ENCODE data around the gene IDE. TPM values are rescaled to one million over a fixed set of nuclear protein-coding genes. Genes with fewer than 3 reads are reported as not detected.

The IDE gene
- total and polyA plus RNA-seq, 2 experiments from 2014 or later: 18.6 to 26.4 TPM

GRCh38 chr10:92421550-92421949, 152.3 kb downstream of the IDE start:
- Histone ChIP-seq H3K9me3 (ENCODE audit: low read depth) (no peaks in the 10 kb centered on the region), H3K4me3 (no peak overlapping the region), H3K4me2 (ENCODE audit: unreplicated experiment) (no peak overlapping the region), H3K36me3 (ENCODE audit: low read depth) (no peaks in the 10 kb centered on the region), H3K9me2 (ENCODE audit: insufficient read depth) (no peaks in the 10 kb centered on the region), H3K27me3 (replicated peaks; ENCODE audit: insufficient read depth) (peaks cover 6% of the 10 kb centered on the region; the same call in 1 of the 2 replicates), H3K9ac (no peak overlapping the region), H3F3A (ENCODE audit: insufficient read depth) (no peaks in the 10 kb centered on the region), H2AFZ (no peak overlapping the region), H4K20me1 (ENCODE audit: insufficient read depth) (no peaks in the 10 kb centered on the region), H3K4me1 (ENCODE audit: insufficient read depth) (no peaks in the 10 kb centered on the region), H3K79me2 (ENCODE audit: insufficient read depth) (no peaks in the 10 kb centered on the region), H3K27ac (no peak overlapping the region)
- TF ChIP-seq EZH2phosphoT487 (IDR thresholded peaks at IDR 0.05; ENCODE audit: insufficient read depth, low read depth) (no peak), EZH2 (IDR thresholded peaks at IDR 0.05; ENCODE audit: insufficient read depth, poor library complexity, severe bottlenecking) (no peak)
- in situ Hi-C loops (cut with MboI): no loop called here
- no peak for DNase-seq

GRCh38 chr10:92420546-92421275, 153.2 kb downstream of the IDE start:
- TF ChIP-seq EZH2phosphoT487 (IDR thresholded peaks at IDR 0.05; ENCODE audit: insufficient read depth, low read depth) (no peak), EZH2 (IDR thresholded peaks at IDR 0.05; ENCODE audit: insufficient read depth, poor library complexity, severe bottlenecking) (no peak)
- WGBS, 2 experiments (ENCODE audit: low coverage in 1 of 2, low lambda C conversion rate in 2 of 2, missing lambda C conversion rate in 2 of 2): 19% methylated on average over 46 of the region's 46 CpGs
- H3K79me2 ChIP-seq (ENCODE audit: insufficient read depth): no peaks in the 10 kb centered on the region
- no peaks in the 10 kb centered on the region for H3K36me3 ChIP-seq (ENCODE audit: low read depth)
- H3K27ac ChIP-seq: no peak overlapping the region
- H3K4me3 ChIP-seq: peak overlapping the region; percentile 62
- H2AFZ ChIP-seq: peak overlapping the region; percentile 57
- no peaks in the 10 kb centered on the region for H4K20me1 ChIP-seq (ENCODE audit: insufficient read depth)
- no peak overlapping the region for H3K9ac ChIP-seq
- H3F3A ChIP-seq (ENCODE audit: insufficient read depth): no peaks in the 10 kb centered on the region
- H3K9me3 ChIP-seq (ENCODE audit: low read depth): no peaks in the 10 kb centered on the region
- peaks cover 6% of the 10 kb centered on the region; the same call in 1 of the 2 replicates for H3K27me3 ChIP-seq (replicated peaks; ENCODE audit: insufficient read depth)
- H3K4me2 ChIP-seq (ENCODE audit: unreplicated experiment): peak overlapping the region; percentile 73
- in situ Hi-C loops (cut with MboI): no loop called here
- DNase-seq: peak; percentile 28
- H3K4me1 ChIP-seq (ENCODE audit: insufficient read depth): no peaks in the 10 kb centered on the region
- H3K9me2 ChIP-seq (ENCODE audit: insufficient read depth): no peaks in the 10 kb centered on the region

- no peaks in the 10 kb centered on the region for H3K79me2 ChIP-seq (ENCODE audit: insufficient read depth)
- no peak for TF ChIP-seq EZH2 (IDR thresholded peaks at IDR 0.05; ENCODE audit: insufficient read depth, poor library complexity, severe bottlenecking)
- TF ChIP-seq EZH2phosphoT487 (IDR thresholded peaks at IDR 0.05; ENCODE audit: insufficient read depth, low read depth): no peak
- no peaks in the 10 kb centered on the region for H4K20me1 ChIP-seq (ENCODE audit: insufficient read depth)
- H3K36me3 ChIP-seq (ENCODE audit: low read depth): no peaks in the 10 kb centered on the region
- H3K27me3 ChIP-seq (replicated peaks; ENCODE audit: insufficient read depth): peaks cover 6% of the 10 kb centered on the region; the same call in 1 of the 2 replicates
- no peak overlapping the region for H3K27ac ChIP-seq
- no peaks in the 10 kb centered on the region for H3F3A ChIP-seq (ENCODE audit: insufficient read depth)
- peak overlapping the region; percentile 73 for H3K4me2 ChIP-seq (ENCODE audit: unreplicated experiment)
- H3K4me1 ChIP-seq (ENCODE audit: insufficient read depth): no peaks in the 10 kb centered on the region
- no peak overlapping the region for H3K9ac ChIP-seq
- DNase-seq: peak; percentile 65
- 34 to 37% methylated on average over 23 to 34 of the region's 34 CpGs for WGBS, 2 experiments (ENCODE audit: low coverage in 1 of 2, low lambda C conversion rate in 2 of 2, missing lambda C conversion rate in 2 of 2)
- H3K9me2 ChIP-seq (ENCODE audit: insufficient read depth): no peaks in the 10 kb centered on the region
- H3K4me3 ChIP-seq: peak overlapping the region; percentile 62
- H3K9me3 ChIP-seq (ENCODE audit: low read depth): no peaks in the 10 kb centered on the region
- in situ Hi-C loops (cut with MboI): no loop called here
- H2AFZ ChIP-seq: peak overlapping the region; percentile 57
Observed at GRCh38 chr10:92419740-92420545, 153.9 kb downstream of the IDE start.

- H3K9me2 ChIP-seq (ENCODE audit: insufficient read depth): no peaks in the 10 kb centered on the region
- no peak overlapping the region for H3K4me2 ChIP-seq (ENCODE audit: unreplicated experiment)
- no peaks in the 10 kb centered on the region for H3F3A ChIP-seq (ENCODE audit: insufficient read depth)
- H3K36me3 ChIP-seq (ENCODE audit: low read depth): no peaks in the 10 kb centered on the region
- H3K9me3 ChIP-seq (ENCODE audit: low read depth): no peaks in the 10 kb centered on the region
- no peaks in the 10 kb centered on the region for H3K79me2 ChIP-seq (ENCODE audit: insufficient read depth)
- no peaks in the 10 kb centered on the region for H4K20me1 ChIP-seq (ENCODE audit: insufficient read depth)
- no peak for TF ChIP-seq EZH2phosphoT487 (IDR thresholded peaks at IDR 0.05; ENCODE audit: insufficient read depth, low read depth)
- no peak for TF ChIP-seq EZH2 (IDR thresholded peaks at IDR 0.05; ENCODE audit: insufficient read depth, poor library complexity, severe bottlenecking)
- no peak overlapping the region for H3K9ac ChIP-seq
- H3K27me3 ChIP-seq (replicated peaks; ENCODE audit: insufficient read depth): peaks cover 6% of the 10 kb centered on the region; the same call in 1 of the 2 replicates
- no peaks in the 10 kb centered on the region for H3K4me1 ChIP-seq (ENCODE audit: insufficient read depth)
- 88 to 92% methylated on average over 7 of the region's 7 CpGs for WGBS, 2 experiments (ENCODE audit: low coverage in 1 of 2, low lambda C conversion rate in 2 of 2, missing lambda C conversion rate in 2 of 2)
- no peak overlapping the region for H3K4me3 ChIP-seq
- no peak overlapping the region for H3K27ac ChIP-seq
- no peak overlapping the region for H2AFZ ChIP-seq
- DNase-seq: no peak
- in situ Hi-C loops (cut with MboI): no loop called here
Observed at GRCh38 chr10:92418891-92419290, 155.0 kb downstream of the IDE start.

All from GM23248 (cell line).